GM12878 (cell line): ENCODE data around the gene SLC35A5. TPM values are rescaled to one million over a fixed set of nuclear protein-coding genes. Genes with fewer than 3 reads are reported as not detected.

ENCODE experiments used
- ATAC-seq: fragments of 200-7000 bp; cut with Tn5 transposase; 3 replicates; pipeline ENCODE4 v1.9.1; 2020; ENCODE audit warnings: mild to moderate bottlenecking, moderate library complexity
- BruUV-seq: library from RNA; stranded (reverse); fragments of 400-500 nt; replicated peaks from 2 replicates; lab custom pipeline; 2021; lab: Mats Ljungman, UMichigan
- CTCF ChIA-PET: fragments of 300-600 bp; sonication (Branson Sonifier 250); formaldehyde crosslinking; extraction: SDS; loops from one replicate; lab custom pipeline; 2021; ENCODE audit warnings: inconsistent platforms; lab: Yijun Ruan, JAX
- POLR2A ChIA-PET: fragments of 350-600 bp; formaldehyde crosslinking; extraction: SDS; loops from one replicate; lab custom pipeline; 2021; ENCODE audit warnings: inconsistent platforms; lab: Charles Lee
- RAD21 ChIA-PET: fragments of 300-600 bp; sonication (Branson Sonifier 250); formaldehyde crosslinking; loops from one replicate; lab custom pipeline; 2023; ENCODE audit warnings: antibody characterized with exemption; ENCODE audit not compliant: unreplicated experiment; lab: Charles Lee
- SMC1A ChIA-PET: fragments of 300-600 bp; sonication (Branson Sonifier 250); formaldehyde crosslinking; loops from one replicate; lab custom pipeline; 2023; ENCODE audit not compliant: unreplicated experiment, uncharacterized antibody; lab: Charles Lee
- DNase-seq: peaks from one replicate; pipeline ENCODE4 v3.0.0-alpha.2; 2011; ENCODE audit warnings: low read depth, low spot score
- FAIRE-seq: peaks from 3 replicates; lab custom pipeline; 2011; peaks lifted over from hg19 to GRCh38; lab: Jason Lieb, UNC
- H2AFZ ChIP-seq: 2 replicates; pipeline ENCODE4 v1.6.0; 2011; ENCODE audit warnings: low read depth, low read length, control low read depth; ENCODE audit not compliant: control insufficient read depth
- H3K27ac ChIP-seq: 2 replicates; pipeline ENCODE4 v1.5.1; 2011; ENCODE audit warnings: control low read depth; ENCODE audit not compliant: control insufficient read depth, insufficient read depth
- H3K27me3 ChIP-seq, 2 experiments: replicated peaks in 1 of 2; 2 replicates each; pipeline versions ENCODE4 v1.6.0 to v1.6.1; 2011; ENCODE audit warnings: low read length in 1 of 2; ENCODE audit not compliant: control insufficient read depth in 2 of 2, insufficient read depth in 2 of 2
- H3K36me3 ChIP-seq, 2 experiments: 2 replicates each; pipeline ENCODE4 v1.5.1; 2011; ENCODE audit warnings: low read length in 1 of 2; ENCODE audit not compliant: control insufficient read depth in 2 of 2, insufficient read depth in 2 of 2
- H3K4me1 ChIP-seq: 2 replicates; pipeline ENCODE4 v1.6.1; 2011; ENCODE audit warnings: mild to moderate bottlenecking, low read length, moderate library complexity, mixed read lengths; ENCODE audit not compliant: control insufficient read depth, insufficient read depth
- H3K4me2 ChIP-seq: 2 replicates; pipeline ENCODE4 v1.6.0; 2011; ENCODE audit warnings: control low read depth; ENCODE audit not compliant: control insufficient read depth, insufficient read depth
- H3K4me3 ChIP-seq: fragments of 200-600 bp; sonication (generic); 2 replicates; pipeline ENCODE4 v1.5.1; 2016
- H3K79me2 ChIP-seq: 2 replicates; pipeline ENCODE4 v1.6.0; 2011; ENCODE audit warnings: low read length; ENCODE audit not compliant: control insufficient read depth, insufficient read depth
- H3K9ac ChIP-seq: 2 replicates; pipeline ENCODE4 v1.8.0; 2011; ENCODE audit warnings: low read length, control low read depth, mixed read lengths; ENCODE audit not compliant: control insufficient read depth, insufficient read depth
- H3K9me3 ChIP-seq: replicated peaks from 3 replicates; pipeline ENCODE4 v1.5.1; 2011; ENCODE audit warnings: mild to moderate bottlenecking, low read length; ENCODE audit not compliant: control insufficient read depth, insufficient read depth
- H4K20me1 ChIP-seq: 2 replicates; pipeline ENCODE4 v1.6.0; 2011; ENCODE audit not compliant: control insufficient read depth, insufficient read depth
- ATF7 ChIP-seq: fragments of 450-650 bp; IDR thresholded peaks from 2 replicates; pipeline ENCODE4 v1.6.1; 2016; ENCODE audit warnings: low read depth, mild to moderate bottlenecking
- BCL11A ChIP-seq: IDR thresholded peaks from 2 replicates; pipeline ENCODE4 v1.6.1; 2011; ENCODE audit warnings: low read depth, low read length
- DPF2 ChIP-seq: fragments of 450-650 bp; IDR thresholded peaks from 2 replicates; pipeline ENCODE4 v1.6.1; 2017; ENCODE audit warnings: mild to moderate bottlenecking
- EZH2 ChIP-seq: IDR thresholded peaks from 2 replicates; pipeline ENCODE4 v1.6.1; 2012; ENCODE audit warnings: low read depth, mild to moderate bottlenecking, control low read depth, inconsistent platforms, low read length, borderline replicate concordance; ENCODE audit not compliant: control insufficient read depth
- FOS ChIP-seq: IDR thresholded peaks from 3 replicates; pipeline ENCODE4 v1.6.1; 2011; ENCODE audit warnings: borderline replicate concordance; ENCODE audit not compliant: insufficient read length; ENCODE audit errors: extremely low read depth
- FOXM1 ChIP-seq: IDR thresholded peaks from 2 replicates; pipeline ENCODE4 v1.6.1; 2012; ENCODE audit warnings: low read depth, mild to moderate bottlenecking, inconsistent platforms, low read length, moderate library complexity
- JUND ChIP-seq: IDR thresholded peaks from 2 replicates; pipeline ENCODE4 v1.6.1; 2012; ENCODE audit warnings: low read depth, mild to moderate bottlenecking, low read length, improper control_type of control experiment, moderate library complexity
- KDM1A ChIP-seq: fragments of 200-600 bp; sonication (generic); IDR thresholded peaks from 2 replicates; pipeline ENCODE4 v1.6.1; 2016; ENCODE audit warnings: borderline replicate concordance
- MEF2B ChIP-seq: fragments of 450-650 bp; IDR thresholded peaks from 2 replicates; pipeline ENCODE4 v1.6.1; 2018; ENCODE audit warnings: mild to moderate bottlenecking, moderate library complexity; ENCODE audit not compliant: partially characterized antibody, poor library complexity, severe bottlenecking
- MXI1 ChIP-seq: fragments of 150-350 bp; IDR thresholded peaks from 2 replicates; pipeline ENCODE4 v1.6.1; 2011; ENCODE audit warnings: low read depth, mild to moderate bottlenecking, inconsistent platforms, low read length, improper control_type of control experiment
- NFYA ChIP-seq: IDR thresholded peaks from 2 replicates; pipeline ENCODE4 v1.6.1; 2011; ENCODE audit warnings: low read depth, mild to moderate bottlenecking, low read length, improper control_type of control experiment, borderline replicate concordance
- NFYB ChIP-seq: IDR thresholded peaks from 2 replicates; pipeline ENCODE4 v1.6.1; 2011; ENCODE audit warnings: low read depth, mild to moderate bottlenecking, low read length, improper control_type of control experiment, moderate library complexity; ENCODE audit not compliant: insufficient read depth
- NR2C1 ChIP-seq: fragments of 450-650 bp; IDR thresholded peaks from 2 replicates; pipeline ENCODE4 v1.6.1; 2017; ENCODE audit warnings: antibody characterized with exemption, mild to moderate bottlenecking, moderate library complexity
- RELB ChIP-seq: fragments of 450-650 bp; IDR thresholded peaks from 2 replicates; pipeline ENCODE4 v1.6.1; 2017; ENCODE audit warnings: low read depth, mild to moderate bottlenecking, moderate library complexity
- SKIL ChIP-seq: fragments of 450-650 bp; IDR thresholded peaks from 2 replicates; pipeline ENCODE4 v1.6.1; 2017; ENCODE audit warnings: mild to moderate bottlenecking, low read depth, inconsistent platforms; ENCODE audit not compliant: poor library complexity, severe bottlenecking
- SREBF1 ChIP-seq: IDR thresholded peaks from 2 replicates; pipeline ENCODE4 v1.6.1; 2012; ENCODE audit warnings: mild to moderate bottlenecking, low read length
- STAT3 ChIP-seq: IDR thresholded peaks from 2 replicates; pipeline ENCODE4 v1.6.1; 2011; ENCODE audit warnings: low read depth, low read length, improper control_type of control experiment
- TBL1XR1 ChIP-seq: IDR thresholded peaks from 2 replicates; pipeline ENCODE4 v1.6.1; 2012; ENCODE audit warnings: low read depth, low read length, improper control_type of control experiment
- ZNF207 ChIP-seq: fragments of 450-650 bp; IDR thresholded peaks from 2 replicates; pipeline ENCODE4 v1.6.1; 2014; ENCODE audit warnings: antibody characterized with exemption, mild to moderate bottlenecking, borderline replicate concordance
- ZNF274 ChIP-seq: IDR thresholded peaks from one replicate; pipeline ENCODE4 v1.8.0; 2011; ENCODE audit not compliant: insufficient read length, insufficient read depth
- WGBS: methylation state at CpG from one replicate; pipeline ENCODE4 v1.1.6; 2016; ENCODE audit warnings: low lambda C conversion rate; ENCODE audit not compliant: insufficient replicate concordance, insufficient coverage; ENCODE audit errors: missing lambda C conversion rate; 5-methylcytosine and 5-hydroxymethylcytosine counted together
- in situ Hi-C: fragments of 300-500 bp; cut with MboI; formaldehyde crosslinking; loops from 9 replicates; pipeline ENCODE4 v1.14.3; 2018; ENCODE audit warnings: mixed read lengths
- intact Hi-C: fragments of 100-400 bp; cut with micrococcal nuclease; formaldehyde crosslinking; loops from one replicate; pipeline ENCODE4 v1.14.2; 2022; ENCODE audit not compliant: unreplicated experiment
- polyA plus RNA-seq, 11 experiments: library from polyadenylated mRNA; depleted of rRNA in 4 of 11; unstranded in 6 of 11; stranded (reverse) in 5 of 11; fragments of >200 nt; fragmentation: Nextera tagmentation in 4 of 11; fragmentation: Illumina TruSeq in 1 of 11; extraction: Ambion mirVana in 4 of 11; extraction: Trizol in 1 of 11; gene quantifications; 1 replicate in 1 of 11; 2 replicates in 10 of 11; pipeline versions ENCODE4 v1.2.1 to v1.2.3, GENCODE V29; 2011 to 2016; ENCODE audit warnings: inconsistent platforms in 2 of 11, missing spikeins in 2 of 11, low read depth in 1 of 11
- total RNA-seq, 4 experiments: library from RNA; depleted of rRNA in 3 of 4; stranded (reverse); fragments of >200 nt in 3 of 4; fragmentation: Illumina TruSeq in 1 of 4; extraction: Trizol in 1 of 4; gene quantifications; 2 replicates each; pipeline versions ENCODE4 v1.2.1 to v1.2.3, GENCODE V29; 2013 to 2021

The SLC35A5 gene
- total and polyA plus RNA-seq, 10 of the 15 experiments (the other 5 are each of a cell fraction or from before 2014, with no cell fraction given): 10.9 to 38.1 (median 16.0) TPM

GRCh38 chr3:112597945-112598344, 36.1 kb downstream of the SLC35A5 start:
- Histone ChIP-seq H3K27me3 (peaks cover 0 to 2% of the 10 kb centered on the region in 2 experiments; a peak in 1 of 4 replicates), H3K4me2 (no peak overlapping the region), H3K9me3 (no peaks in the 10 kb centered on the region; the same call in 2 of the 3 replicates), H4K20me1 (no peaks in the 10 kb centered on the region), H3K9ac (no peak overlapping the region), H3K4me1 (peaks cover 11% of the 10 kb centered on the region), H3K4me3 (no peak overlapping the region), H2AFZ (no peak overlapping the region), H3K36me3 (no peaks in the 10 kb centered on the region), H3K79me2 (no peaks in the 10 kb centered on the region), H3K27ac (no peak overlapping the region)
- FAIRE-seq (no peak), ATAC-seq (no peak), DNase-seq (no peak)
- in situ Hi-C loops (no loop called here), intact Hi-C loops (no loop called here)
- 95% methylated on average over 2 of the region's 2 CpGs for WGBS
- ChIA-PET SMC1A (no interaction called here), CTCF (no interaction called here), RAD21 (no interaction called here), POLR2A (interaction anchor here (1.0 kb wide), 1 partner anchor 690 kb away, joined by 3 read pairs; no protein-coding TSS in a partner anchor)
- BruUV-seq: no TSS peak
- TF ChIP-seq ATF7: no peak
- no peak for TF ChIP-seq DPF2
- TF ChIP-seq BCL11A: no peak
- TF ChIP-seq FOS: no peak
- no peak for TF ChIP-seq MXI1
- no peak for TF ChIP-seq TBL1XR1
- no peak for TF ChIP-seq KDM1A
- no peak for TF ChIP-seq NR2C1
- no peak for TF ChIP-seq NFYB
- no peak for TF ChIP-seq NFYA
- no peak for TF ChIP-seq SREBF1
- TF ChIP-seq EZH2: no peak
- no peak for TF ChIP-seq JUND
- no peak for TF ChIP-seq MEF2B
- no peak for TF ChIP-seq ZNF207
- TF ChIP-seq RELB: no peak
- no peak for TF ChIP-seq SKIL
- no peak for TF ChIP-seq STAT3
- no peak for TF ChIP-seq ZNF274
- TF ChIP-seq FOXM1: no peak
